GM18499 (cell line): Measurements from ENCODE around the gene COL28A1.

Experiments used
- ATAC-seq: cut with Tn5 transposase; IDR thresholded peaks from one replicate; pipeline ENCODE4 v1.9.1; 2021; ENCODE audit warnings: moderate number of reproducible peaks; ENCODE audit not compliant: insufficient read depth, unreplicated experiment

Gene COL28A1

GRCh38 chr7:7522421-7522820, 13.3 kb downstream of the COL28A1 start:
- ATAC-seq = no peak

GRCh38 chr7:7521259-7521658, 14.4 kb downstream of the COL28A1 start:
- no peak for ATAC-seq

DNA sequence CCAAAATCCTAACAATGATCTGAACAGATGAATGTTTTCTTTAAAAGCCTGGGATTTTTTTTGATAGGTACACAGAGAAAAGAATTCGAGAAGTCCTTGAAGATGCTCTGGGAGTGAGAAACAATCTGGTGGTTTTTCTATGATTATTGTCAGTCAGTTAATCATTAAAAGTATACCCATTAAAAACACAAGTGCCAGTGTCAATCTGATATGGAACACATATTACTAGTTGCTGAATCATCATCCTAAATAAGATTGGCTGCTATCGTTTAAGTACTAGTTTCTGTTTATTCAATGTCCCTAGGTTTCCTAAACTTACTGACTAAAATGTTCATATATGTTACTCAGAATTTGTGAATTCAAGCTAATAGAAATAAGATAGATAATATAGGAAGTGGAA, 16.1 kb downstream of the COL28A1 start:
- no peak for ATAC-seq

- no peak for ATAC-seq
These were observed 16.6 kb downstream of the COL28A1 start for GRCh38 chr7:7519056-7519455.

DNA sequence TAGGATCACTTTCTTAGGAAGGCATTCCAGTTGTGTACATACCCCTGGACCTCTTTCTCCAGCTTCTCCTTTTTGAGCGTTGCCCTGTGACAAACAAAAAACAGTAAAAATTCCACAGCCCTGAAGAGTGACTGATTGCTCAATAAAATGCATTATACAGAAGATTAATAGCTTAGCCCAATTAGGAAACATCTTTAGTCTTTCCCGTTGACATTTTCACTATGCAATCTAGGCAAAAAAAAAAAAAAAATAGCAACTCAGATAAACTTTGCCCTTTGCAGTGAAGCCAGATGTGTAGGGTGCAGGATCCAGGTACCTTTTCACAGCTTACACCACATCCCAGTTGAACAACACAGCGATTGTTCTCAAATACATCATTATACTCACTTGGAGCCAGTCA, 17.9 kb downstream of the COL28A1 start:
- ATAC-seq = no peak

GRCh38 chr7:7516662-7517061, 19.0 kb downstream of the COL28A1 start:
- no peak for ATAC-seq

- ATAC-seq = no peak
These were observed 19.5 kb downstream of the COL28A1 start for GRCh38 chr7:7516156-7516555.

DNA sequence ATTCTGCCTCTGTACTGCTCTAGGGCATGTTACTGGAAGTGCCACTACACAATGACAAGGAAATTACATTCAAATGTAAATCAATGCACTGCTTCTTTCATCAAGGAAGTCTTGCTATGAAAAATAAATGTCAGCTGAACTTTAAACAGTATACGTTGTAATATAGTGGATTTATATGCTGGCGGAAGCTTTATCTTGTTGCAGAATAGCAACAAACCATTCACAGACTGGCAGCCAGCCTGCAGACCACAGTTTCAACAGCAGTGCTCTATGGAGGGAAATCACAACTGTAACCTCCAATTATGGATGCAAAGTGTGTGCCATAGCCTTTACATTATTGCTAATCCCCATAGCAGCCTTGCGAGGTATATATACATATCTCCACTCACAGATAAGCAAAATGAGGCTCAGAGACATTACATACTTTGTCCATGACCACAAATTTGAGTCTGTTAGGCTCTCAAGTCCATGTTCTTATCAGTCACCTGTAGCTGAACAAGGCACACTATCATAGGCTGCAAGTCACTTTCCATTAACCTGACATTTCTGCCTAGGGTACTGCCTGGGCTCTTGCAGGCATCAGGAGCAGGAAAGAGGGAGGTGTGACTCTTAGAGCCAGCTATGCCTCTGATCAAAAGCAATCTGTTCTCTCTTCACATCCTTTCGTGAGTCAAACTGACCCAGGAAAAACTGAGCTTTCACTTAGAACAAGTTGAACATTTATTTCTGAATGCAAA, 22.6 kb downstream of the COL28A1 start:
- ATAC-seq = no peak

DNA sequence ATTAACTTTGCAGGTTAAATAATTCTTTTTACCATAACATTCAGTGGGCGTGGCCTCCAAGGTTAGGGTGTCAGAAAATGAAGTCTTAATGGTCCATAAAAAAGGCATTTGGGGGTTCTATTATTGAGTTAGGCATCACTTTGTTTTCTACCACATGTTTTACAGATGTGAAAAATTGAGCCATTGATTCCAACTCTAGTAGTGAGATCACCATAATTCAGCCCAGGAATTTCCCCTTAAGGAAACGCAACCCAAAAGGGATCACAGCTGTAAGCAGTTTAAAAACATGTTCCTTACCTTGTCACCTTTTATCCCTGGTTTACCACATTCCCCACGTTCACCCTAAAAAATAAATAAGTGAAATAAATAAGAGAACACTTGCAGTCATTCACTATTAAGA, 24.9 kb downstream of the COL28A1 start:
- no peak for ATAC-seq

DNA sequence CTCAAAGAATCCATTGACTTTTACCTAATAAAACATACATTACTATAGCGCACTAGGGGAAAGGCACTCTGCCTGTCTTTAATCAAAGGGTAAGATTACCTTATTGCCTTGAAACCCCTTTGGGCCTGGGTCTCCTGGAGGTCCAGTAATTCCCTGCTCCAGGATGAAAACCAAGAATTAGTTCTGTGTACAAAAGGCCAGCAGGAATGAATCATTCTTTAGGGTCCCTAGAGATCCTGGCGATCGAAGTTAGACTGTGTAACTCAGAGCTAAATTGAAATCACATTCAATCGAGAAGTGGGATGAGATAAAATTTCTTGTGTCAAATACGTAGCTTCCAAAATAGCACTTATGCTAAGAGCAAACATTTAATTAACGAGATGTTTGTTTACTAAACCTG, 29.8 kb downstream of the COL28A1 start:
- ATAC-seq = no peak

- ATAC-seq = no peak
These were observed 30.6 kb downstream of the COL28A1 start for GRCh38 chr7:7504910-7505704.

DNA sequence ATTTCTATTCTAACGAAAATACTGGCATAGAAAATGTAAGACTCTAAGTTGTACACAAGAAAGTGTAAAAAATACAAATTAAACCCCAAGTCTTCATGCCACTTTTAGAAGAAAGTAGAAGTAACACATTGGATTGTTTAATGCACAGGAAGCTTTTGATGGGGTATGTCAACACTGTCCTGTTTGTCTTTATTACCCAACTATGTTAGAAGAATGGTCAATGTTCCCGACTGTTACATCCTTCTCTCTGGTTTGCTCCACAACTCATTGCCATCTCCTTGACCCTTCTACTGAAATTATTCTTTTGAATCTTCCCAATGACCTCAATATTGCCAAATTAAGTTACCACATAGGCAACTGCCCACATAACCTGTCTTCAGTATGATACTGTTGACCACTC, 35.8 kb downstream of the COL28A1 start:
- no peak for ATAC-seq

GRCh38 chr7:7498856-7499255, 36.8 kb downstream of the COL28A1 start:
- ATAC-seq = no peak

DNA sequence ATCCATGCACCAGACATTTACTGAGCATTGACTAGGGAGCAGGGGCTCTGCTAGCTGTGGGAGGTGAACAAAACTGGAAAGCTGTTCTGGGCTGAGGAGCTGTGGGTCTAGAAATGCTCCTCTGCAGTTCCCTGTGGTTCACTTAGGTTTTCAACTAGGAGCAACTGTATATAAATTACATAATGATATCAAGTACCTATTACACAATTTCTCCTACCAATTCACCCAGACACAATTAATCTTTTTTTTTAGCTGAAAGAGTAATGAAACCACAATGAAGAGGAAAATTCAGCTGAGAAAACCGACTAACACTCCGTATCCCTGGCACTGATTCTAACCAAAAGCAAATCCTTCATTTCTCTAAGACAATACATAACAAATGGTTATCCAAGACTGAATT, 39.4 kb downstream of the COL28A1 start:
- no peak for ATAC-seq

DNA sequence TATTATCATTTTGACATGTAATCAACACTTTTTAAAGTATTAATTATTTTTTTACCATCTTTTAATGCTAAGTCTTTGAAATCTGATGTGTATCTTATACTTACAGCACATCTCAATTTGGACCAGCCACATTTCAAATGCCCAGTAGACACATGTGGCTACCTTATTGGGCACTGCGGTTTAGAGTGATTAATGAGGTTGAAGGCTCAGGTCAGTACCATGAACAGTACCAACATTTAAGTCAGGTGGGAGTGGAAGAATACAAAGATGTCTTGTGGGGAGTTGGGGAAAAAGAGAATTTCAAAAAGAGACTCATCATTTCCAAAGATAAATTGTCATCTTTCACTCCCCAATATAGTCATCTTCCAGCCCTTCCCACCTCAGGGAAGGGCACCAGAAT, 40.5 kb downstream of the COL28A1 start:
- no peak for ATAC-seq

- no peak for ATAC-seq
These were observed 44.6 kb downstream of the COL28A1 start for GRCh38 chr7:7491044-7491443.

GRCh38 chr7:7490003-7490402, 45.7 kb downstream of the COL28A1 start:
- ATAC-seq = no peak

DNA sequence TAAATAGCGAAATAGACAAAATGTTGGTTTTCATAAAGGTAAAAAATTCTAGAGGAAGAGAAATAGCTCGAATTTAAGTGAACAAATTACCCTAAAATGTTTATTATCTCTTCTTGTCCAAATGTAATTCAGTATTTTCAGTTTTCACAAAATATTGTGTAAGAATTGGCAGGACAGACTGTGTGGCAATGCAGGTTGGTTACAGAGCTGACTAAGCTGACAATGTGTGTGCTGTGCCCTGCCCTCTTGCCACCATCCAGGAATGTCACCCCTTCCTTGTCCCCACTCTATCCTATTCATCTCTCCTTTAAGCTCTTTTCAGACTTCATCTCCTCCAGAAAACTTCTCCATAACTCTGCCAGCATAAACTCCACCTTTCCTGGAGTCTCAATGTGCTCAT, 46.1 kb downstream of the COL28A1 start:
- ATAC-seq = no peak

DNA sequence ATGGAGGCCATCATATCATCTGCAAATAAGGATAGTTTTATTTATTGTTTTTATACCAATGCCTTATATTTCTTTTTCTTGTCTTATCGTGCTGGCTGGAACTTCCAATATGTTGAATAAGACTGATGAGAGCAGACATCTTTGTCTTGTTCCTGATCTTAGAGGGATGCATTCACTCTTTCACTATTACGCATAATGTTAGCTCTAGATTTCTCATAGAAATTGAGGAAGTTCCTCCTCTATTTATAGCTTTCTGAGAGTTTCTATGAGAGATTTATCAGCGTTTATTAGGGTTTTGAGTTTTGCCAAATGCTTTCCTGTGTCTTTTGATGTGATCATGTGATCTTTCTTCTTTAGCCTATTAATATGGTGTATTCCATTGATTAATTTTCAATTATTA, 49.3 kb downstream of the COL28A1 start:
- no peak for ATAC-seq

GRCh38 chr7:7484072-7484471, 51.6 kb downstream of the COL28A1 start:
- no peak for ATAC-seq

GRCh38 chr7:7481802-7482201, 53.9 kb downstream of the COL28A1 start:
- no peak for ATAC-seq

DNA sequence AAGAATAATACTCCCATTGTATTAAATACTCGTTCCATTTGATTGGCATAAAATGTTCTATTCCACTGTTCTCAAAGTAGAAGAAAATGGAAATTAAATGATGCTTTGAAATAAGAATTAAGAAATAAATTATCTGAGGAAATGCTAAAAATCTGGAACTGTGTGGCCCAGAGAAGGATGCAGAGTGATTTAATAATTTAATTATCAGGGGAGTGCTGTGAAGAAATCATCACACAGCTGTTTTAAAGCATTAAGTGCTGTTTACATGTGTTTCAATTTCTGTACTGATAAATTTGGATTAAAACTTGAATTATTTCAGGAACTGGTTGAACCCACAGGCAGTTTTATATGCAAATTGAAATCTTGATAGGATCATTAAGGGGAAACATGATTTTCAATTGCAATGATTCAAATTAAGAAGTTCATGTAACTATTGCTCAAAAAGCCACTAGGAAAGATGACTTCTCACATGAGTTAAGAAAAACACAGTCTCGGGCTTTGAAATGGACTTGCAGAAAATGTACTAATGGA, 56.3 kb downstream of the COL28A1 start:
- ATAC-seq = no peak
